Right ventricle myocardium inferior (tissue), 1 donor: ENCODE measurements around the gene CRPPA. TPM values are rescaled to one million over a fixed set of nuclear protein-coding genes. Genes with fewer than 3 reads are reported as not detected.
A peak's percentile ranks its signal among the peaks of the same experiment; 100 is the strongest.
"Not testable (repeated sequence)": the region's sequence is repeated elsewhere in the genome, so short reads cannot be mapped to it uniquely, and the experiment has no call there.

Experiments
- ATAC-seq: fragments of 200-7000 bp; cut with Tn5 transposase; one replicate; pipeline ENCODE4 v1.9.1; 2020; ENCODE audit warnings: mild to moderate bottlenecking, moderate library complexity
- DNase-seq: peaks from one replicate; pipeline ENCODE4 v3.0.0; 2021; ENCODE audit errors: missing footprints
- intact Hi-C: fragments of 100-400 bp; cut with DNase I; formaldehyde crosslinking; loops from one replicate; pipeline ENCODE4 v1.11.0; 2022
- long read RNA-seq: library from polyadenylated mRNA; unstranded; transcript quantifications from one replicate; pipeline ENCODE4 v2.0.0, GENCODE V29; 2021
- total RNA-seq: library from RNA; stranded (reverse); fragmentation: NEBNext Ultra II Directional; extraction: Animal tissue kit (Norgen Biotek cat#: 25700); gene quantifications from one replicate; pipeline ENCODE4 v1.2.1, GENCODE V29; 2021
- donor health status: DM: no; HTN: yes; CAD: no; lungs with severe emphysema.

The CRPPA gene
- 7.1 TPM for total RNA-seq
- long read RNA-seq, full-length matches to known transcripts, result 2 of 2 reads
- long read RNA-seq, partial matches to known transcripts, result 0 of 2 reads
- long read RNA-seq, other reads (novel, unspliced or antisense), result 0 of 2 reads

DNA sequence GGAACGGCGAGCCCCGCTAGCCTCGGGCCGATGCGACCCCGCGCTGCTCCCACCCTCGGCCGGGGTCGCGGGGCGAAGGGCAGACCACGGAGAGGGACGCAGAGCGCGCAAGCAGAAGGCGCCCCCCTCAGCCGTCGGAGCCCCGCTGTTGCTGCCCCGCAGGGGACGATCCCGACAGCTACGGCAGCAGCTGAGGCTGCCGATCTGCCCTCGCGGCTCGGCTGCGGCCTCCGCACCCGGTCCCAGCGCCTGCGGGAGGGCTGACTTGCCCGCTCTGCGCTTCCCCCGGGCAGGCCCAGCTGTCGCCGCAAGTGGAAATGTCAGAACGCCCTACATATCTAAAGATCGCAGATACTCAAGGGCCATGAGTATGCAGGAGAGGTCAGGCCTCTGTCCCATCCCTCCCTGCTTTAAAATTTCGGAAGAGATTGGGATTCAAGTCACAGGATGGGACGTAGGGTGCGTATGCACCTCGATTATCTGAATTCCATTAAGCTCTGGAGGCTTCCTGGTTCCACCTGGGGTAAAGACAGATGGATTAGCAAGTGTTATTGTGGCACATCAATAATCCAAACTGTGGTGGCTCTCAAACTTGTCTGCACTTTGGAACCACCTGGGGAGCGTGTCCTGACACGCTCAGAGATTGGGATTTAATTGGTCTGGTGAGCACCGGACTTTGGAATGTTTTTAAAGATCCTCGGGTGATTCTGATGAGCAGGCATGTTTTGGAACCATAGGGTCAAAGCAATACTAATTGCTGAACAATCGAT lies at the start of gene CRPPA:
TSS of gene CRPPA (minus strand) at position 206 of the 770 bp plus-strand sequence. CDS start 216 bp downstream, outside the sequence.
- intact Hi-C loops, result loop anchor here (5.0 kb wide), 1 partner anchor 294 kb away; no protein-coding TSS in a partner anchor
- DNase-seq (peak; percentile 66), ATAC-seq (peak; percentile 65)

GRCh38 chr7:16465469-16466361 lies 44.4 kb upstream of the CRPPA start, which contains the start of gene SOSTDC1:
SOSTDC1 (minus strand) TSS chr7:16465738; CDS start chr7:16465668, 70 bp downstream.
- ATAC-seq, result no peak
- intact Hi-C loops, result no loop called here
- DNase-seq, result no peak

- ATAC-seq, result no peak
- intact Hi-C loops, result no loop called here
- no peak for DNase-seq
These were observed 42.8 kb upstream of the CRPPA start for GRCh38 chr7:16463949-16464715.

- DNase-seq (no peak), ATAC-seq (no peak)
- intact Hi-C loops, result no loop called here
These were observed 42.2 kb upstream of the CRPPA start for GRCh38 chr7:16463520-16463919.

GRCh38 chr7:16462431-16462889 lies 41.1 kb upstream of the CRPPA start:
- intact Hi-C loops, result no loop called here

GRCh38 chr7:16460789-16461493 lies 39.6 kb upstream of the CRPPA start:
- intact Hi-C loops, result no loop called here
- ATAC-seq (no peak), DNase-seq (no peak)

More at GRCh38 chr7:16462431-16462889, 41.1 kb upstream of the CRPPA start:
- DNase-seq (no peak), ATAC-seq (no peak)

DNA sequence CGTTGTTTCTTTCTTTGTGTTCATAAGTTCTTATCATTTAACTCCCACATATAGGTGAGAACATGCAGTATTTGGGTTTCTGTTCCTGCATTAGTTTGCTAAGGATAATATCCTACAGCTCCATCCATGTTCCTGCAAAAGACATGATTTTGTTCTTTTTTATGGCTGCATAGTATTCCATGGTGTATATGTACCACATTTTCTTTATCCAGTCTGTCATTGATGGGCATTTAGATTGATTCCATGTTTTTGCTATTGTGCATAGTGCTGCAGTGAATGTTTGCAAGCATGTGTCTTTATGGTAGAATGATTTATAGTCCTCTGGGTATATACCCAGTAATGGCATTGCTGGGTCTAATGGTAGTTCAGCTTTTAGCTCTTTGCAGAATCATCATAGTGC lies 35.0 kb upstream of the CRPPA start:
- ATAC-seq, DNase-seq, intact Hi-C loops: not testable (repeated sequence)

DNA sequence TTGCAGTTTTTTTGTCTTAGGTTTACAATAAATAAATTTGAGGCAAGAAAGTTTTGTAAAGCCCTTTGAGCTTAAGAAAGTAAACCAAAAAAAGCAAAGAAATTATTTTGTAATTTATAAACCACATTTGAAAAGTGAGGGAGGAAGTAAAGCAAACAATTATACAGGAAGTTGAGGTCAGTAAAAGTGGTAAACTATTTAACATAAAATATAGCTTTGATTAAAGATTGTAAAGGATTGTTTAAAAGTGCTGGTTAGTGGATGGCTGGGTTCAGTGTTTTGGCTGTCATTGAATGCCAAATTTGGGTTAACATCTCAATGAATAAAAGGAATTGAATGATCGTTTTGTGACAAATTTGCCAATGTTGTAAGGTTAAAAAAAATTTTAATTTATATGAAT lies 34.3 kb upstream of the CRPPA start:
- DNase-seq, result no peak
- intact Hi-C loops, result no loop called here
- no peak for ATAC-seq

- ATAC-seq (no peak), DNase-seq (no peak)
- intact Hi-C loops, result no loop called here
These were observed 29.0 kb upstream of the CRPPA start for GRCh38 chr7:16450366-16450765.

DNA sequence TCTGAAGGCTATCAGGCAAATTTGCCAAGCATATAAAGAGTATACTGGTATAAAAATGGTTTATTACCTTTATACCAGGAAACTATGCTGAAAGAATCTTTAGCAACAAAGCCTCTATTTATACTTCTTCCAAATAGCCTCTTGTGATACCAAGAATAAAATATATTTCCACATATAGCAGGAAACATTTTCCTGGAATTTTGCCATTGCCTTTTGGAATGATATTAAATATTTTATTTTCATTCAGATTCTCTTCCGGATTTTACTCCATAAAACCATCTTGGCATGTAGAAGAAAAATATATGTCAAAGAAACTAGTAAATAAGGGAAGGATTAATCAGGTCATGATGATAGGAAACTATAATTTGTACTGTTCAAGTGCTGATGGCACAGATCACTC lies 26.5 kb upstream of the CRPPA start:
- ATAC-seq (no peak), DNase-seq (no peak)
- intact Hi-C loops, result no loop called here

- intact Hi-C loops, result no loop called here
- no peak for ATAC-seq
- DNase-seq, result no peak
These were observed 25.2 kb upstream of the CRPPA start for GRCh38 chr7:16446508-16446907.

DNA sequence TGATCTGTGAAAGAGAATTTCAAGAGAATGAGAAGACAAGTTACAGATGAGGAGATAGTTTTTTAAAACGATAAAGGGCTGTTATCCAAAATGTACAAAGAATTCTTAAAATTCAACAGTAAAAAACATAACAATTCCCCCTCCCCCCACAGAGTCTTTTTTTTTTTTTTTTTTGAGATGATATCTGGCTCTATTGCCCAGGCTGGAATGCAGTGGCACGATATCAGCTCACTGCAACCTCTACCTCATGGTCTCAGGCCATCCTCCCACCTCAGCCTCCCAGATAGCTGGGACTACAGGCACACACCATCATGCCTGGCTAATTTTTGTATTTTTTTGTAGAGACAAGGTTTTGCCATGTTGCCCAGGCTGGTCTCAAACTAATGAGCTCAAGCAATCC lies 22.5 kb upstream of the CRPPA start:
- intact Hi-C loops, ATAC-seq, DNase-seq: not testable (repeated sequence)

GRCh38 chr7:16438988-16439387 lies 17.6 kb upstream of the CRPPA start:
- intact Hi-C loops, result loop anchor here (10.0 kb wide), 1 partner anchor 476 kb away; no protein-coding TSS in a partner anchor

GRCh38 chr7:16436306-16436705 lies 15.0 kb upstream of the CRPPA start:
- intact Hi-C loops, result loop anchor here (10.0 kb wide), 1 partner anchor 478 kb away; no protein-coding TSS in a partner anchor
- ATAC-seq (no peak), DNase-seq (no peak)

More at GRCh38 chr7:16438988-16439387, 17.6 kb upstream of the CRPPA start:
- DNase-seq (no peak), ATAC-seq (no peak)

GRCh38 chr7:16433568-16434122 lies 12.3 kb upstream of the CRPPA start:
- intact Hi-C loops, result loop anchor here (2.0 to 10.0 kb wide), 2 partner anchors 131 to 481 kb away; no protein-coding TSS in a partner anchor
- DNase-seq, result no peak
- no peak for ATAC-seq

DNA sequence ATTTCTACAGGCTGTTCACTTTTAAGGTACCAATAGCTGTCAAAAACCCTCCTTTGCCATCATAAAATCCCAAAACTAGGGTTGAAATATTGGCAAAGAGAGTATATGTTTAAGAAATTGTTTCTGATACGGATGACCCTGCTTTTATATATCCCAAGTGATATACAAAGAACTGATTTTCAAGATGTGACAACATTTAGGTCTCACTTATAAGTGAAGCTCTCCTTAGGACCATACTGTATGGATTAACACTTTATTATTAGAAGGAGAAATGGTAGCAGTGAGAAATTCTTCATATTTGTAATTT lies 11.0 kb upstream of the CRPPA start:
- DNase-seq, result no peak
- ATAC-seq, result no peak
- intact Hi-C loops, result loop anchor here (2.0 to 10.0 kb wide), 2 partner anchors 132 to 482 kb away; no protein-coding TSS in a partner anchor

DNA sequence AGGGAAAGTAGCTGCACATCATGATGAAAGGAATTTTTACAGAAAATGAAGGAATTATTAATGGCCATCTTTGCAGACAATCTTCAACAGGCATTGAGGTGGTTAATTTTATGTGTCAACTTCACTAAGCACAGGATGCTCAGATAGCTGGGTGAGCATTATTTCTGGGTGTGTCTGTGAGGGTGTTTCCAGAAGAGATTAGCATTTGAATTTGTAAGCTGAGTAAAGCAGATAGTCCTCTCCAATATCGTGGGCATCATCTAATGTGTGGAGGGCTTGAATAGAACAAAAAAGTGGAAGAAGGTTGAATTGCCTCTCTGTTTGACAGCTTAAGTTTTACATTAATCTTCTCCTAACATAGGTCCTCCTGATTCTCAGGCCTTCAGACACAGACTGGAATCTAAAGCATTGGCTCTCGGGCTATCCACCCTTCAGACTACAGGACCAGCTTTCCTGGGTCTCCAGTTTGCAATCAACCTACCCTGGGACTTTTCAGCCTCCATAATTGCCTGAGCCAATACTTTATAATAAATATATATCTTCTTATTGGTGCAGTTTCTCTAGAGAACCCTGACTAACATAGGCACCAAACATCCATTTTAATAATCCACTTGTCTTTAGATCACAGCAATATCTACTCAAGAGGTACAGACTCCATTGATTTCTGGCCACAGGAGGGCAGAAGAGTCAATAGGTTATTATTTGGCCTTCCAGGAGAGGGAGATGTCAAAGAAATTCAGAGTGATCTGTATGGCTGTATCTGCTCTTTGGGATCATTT lies 10.5 kb upstream of the CRPPA start:
- peak; percentile 68 for ATAC-seq
- DNase-seq, result no peak
- intact Hi-C loops, result loop anchor here (2.0 to 10.0 kb wide), 2 partner anchors 133 to 483 kb away; no protein-coding TSS in a partner anchor
